ENCODE data around the gene CCDC172.

GRCh38 chr10:116385311-116385710, 61.1 kb downstream of the CCDC172 start:
- TF ChIP-seq CTCF (IDR thresholded peaks at IDR 0.05; ENCODE audit: low read depth, low read length, poor library complexity, severe bottlenecking) (no peak), EZH2phosphoT487 (IDR thresholded peaks at IDR 0.05; ENCODE audit: borderline replicate concordance, low read length) (no peak)

Measured in DOHH2 (cell line).